Natural killer cell (primary cell): ENCODE results near the gene NODAL. TPM values are rescaled to one million over a fixed set of nuclear protein-coding genes. Genes with fewer than 3 reads are reported as not detected.

Source experiments
- ATAC-seq, 3 donors: fragments of 150-1000 bp in 2 of 3; fragments of 200-7000 bp in 1 of 3; cut with Tn5 transposase; 1 replicate in 1 of 3; 2 replicates in 2 of 3; pipeline ENCODE4 v1.10.0; 2021; ENCODE audit warnings: mild to moderate bottlenecking in 2 of 3, moderate library complexity in 2 of 3
- DNase-seq, 2 donors: peaks; one replicate each; pipeline versions ENCODE4 v3.0.0 to v3.0.0-alpha.2; 2013 to 2021; ENCODE audit warnings: mixed read lengths in 1 of 2
- H3K27ac ChIP-seq: one replicate; pipeline ENCODE4 v1.5.1; 2013; ENCODE audit warnings: mild to moderate bottlenecking, low read length
- H3K27me3 ChIP-seq: one replicate; pipeline ENCODE4 v1.6.1; 2013; ENCODE audit warnings: low read length; ENCODE audit not compliant: control insufficient read depth, insufficient read depth
- H3K36me3 ChIP-seq: one replicate; pipeline ENCODE4 v1.6.1; 2013; ENCODE audit warnings: low read length; ENCODE audit not compliant: control insufficient read depth, insufficient read depth
- H3K4me1 ChIP-seq: one replicate; pipeline ENCODE4 v1.6.1; 2013; ENCODE audit warnings: low read length; ENCODE audit not compliant: control insufficient read depth, insufficient read depth
- H3K4me3 ChIP-seq: one replicate; pipeline ENCODE4 v1.5.1; 2013; ENCODE audit warnings: low read length
- H3K9me3 ChIP-seq: one replicate; pipeline ENCODE4 v1.6.1; 2013; ENCODE audit warnings: low read length; ENCODE audit not compliant: control insufficient read depth, insufficient read depth
- H3K27ac Mint-ChIP-seq, 2 donors: one replicate each; pipeline ENCODE4 v1.8.0; 2022; ENCODE audit warnings: mild to moderate bottlenecking in 2 of 2, mixed read lengths in 2 of 2, moderate library complexity in 1 of 2
- H3K27me3 Mint-ChIP-seq, 2 donors: one replicate each; pipeline ENCODE4 v1.8.0; 2022; ENCODE audit warnings: low read depth in 2 of 2, mixed read lengths in 2 of 2
- H3K36me3 Mint-ChIP-seq: one replicate; pipeline ENCODE4 v1.8.0; 2022; ENCODE audit warnings: mixed read lengths
- H3K4me1 Mint-ChIP-seq, 2 donors: one replicate each; pipeline ENCODE4 v1.8.0; 2022; ENCODE audit warnings: mixed read lengths in 2 of 2
- H3K4me3 Mint-ChIP-seq: one replicate; pipeline ENCODE4 v1.8.0; 2022; ENCODE audit warnings: mild to moderate bottlenecking, moderate library complexity, mixed read lengths
- H3K9me3 Mint-ChIP-seq, 2 donors: one replicate each; pipeline ENCODE4 v1.8.0; 2022; ENCODE audit warnings: mixed read lengths in 2 of 2
- CTCF ChIP-seq: fragments of 200-600 bp; IDR thresholded peaks from one replicate; pipeline ENCODE4 v1.8.0; 2022; ENCODE audit warnings: antibody characterized with exemption
- WGBS: methylation state at CpG from one replicate; pipeline ENCODE4 v1.1.7; 2013; ENCODE audit warnings: missing lambda C conversion rate; ENCODE audit not compliant: insufficient coverage; 5-methylcytosine and 5-hydroxymethylcytosine counted together
- intact Hi-C: fragments of 100-400 bp; cut with micrococcal nuclease; formaldehyde crosslinking; loops from one replicate; pipeline ENCODE4 v1.14.2; 2022
- total RNA-seq, 4 donors: library from RNA; stranded (reverse); fragments of 120-200 nt in 1 of 4; gene quantifications; one replicate each; pipeline versions ENCODE4 v1.2.3 to v1.2.4, GENCODE V29; 2013 to 2022

The NODAL gene
- total RNA-seq, 3 donors from 2014 or later (not counting 1 experiment from before 2014, with no cell fraction given): not detected

- H3K4me1 Mint-ChIP-seq: peaks cover 7 to 17% of the 10 kb centered on the region in 2 donors
- intact Hi-C loops: no loop called here
- no peak for TF ChIP-seq CTCF
- DNase-seq (no peak), ATAC-seq (no peak)
- no peaks in the 10 kb centered on the region for H3K36me3 Mint-ChIP-seq
- Histone ChIP-seq H3K36me3 (no peaks in the 10 kb centered on the region), H3K27me3 (peaks cover 25% of the 10 kb centered on the region), H3K27ac (no peak overlapping the region), H3K9me3 (no peaks in the 10 kb centered on the region), H3K4me3 (no peak overlapping the region), H3K4me1 (peaks cover 14% of the 10 kb centered on the region)
- peaks cover 19 to 22% of the 10 kb centered on the region in 2 donors for H3K27me3 Mint-ChIP-seq
- no peak overlapping the region for H3K27ac Mint-ChIP-seq
- no peaks in the 10 kb centered on the region for H3K9me3 Mint-ChIP-seq
- WGBS: 94% methylated on average over 2 of the region's 4 CpGs
- no peak overlapping the region for H3K4me3 Mint-ChIP-seq
Measured at GRCh38 chr10:70444744-70445143, 3.3 kb upstream of the NODAL start.

GRCh38 chr10:70442332-70442988 is 979 bp upstream of the NODAL start:
- Mint-ChIP-seq H3K4me1 (peaks cover 7 to 17% of the 10 kb centered on the region in 2 donors), H3K27me3 (peaks cover 25 to 29% of the 10 kb centered on the region in 2 donors), H3K27ac (no peak overlapping the region), H3K9me3 (no peaks in the 10 kb centered on the region), H3K36me3 (no peaks in the 10 kb centered on the region), H3K4me3 (no peak overlapping the region)
- Histone ChIP-seq H3K27me3 (peaks cover 27% of the 10 kb centered on the region), H3K36me3 (no peaks in the 10 kb centered on the region), H3K27ac (no peak overlapping the region), H3K4me3 (no peak overlapping the region), H3K4me1 (peaks cover 14% of the 10 kb centered on the region), H3K9me3 (no peaks in the 10 kb centered on the region)
- intact Hi-C loops: no loop called here
- ATAC-seq: no peak
- DNase-seq: no peak
- 89% methylated on average over 6 of the region's 6 CpGs for WGBS
- no peak for TF ChIP-seq CTCF

- no peaks in the 10 kb centered on the region for H3K9me3 Mint-ChIP-seq
- H3K36me3 Mint-ChIP-seq: no peaks in the 10 kb centered on the region
- 28% methylated on average over 12 of the region's 12 CpGs for WGBS
- H3K27me3 Mint-ChIP-seq: peaks cover 25 to 29% of the 10 kb centered on the region in 2 donors
- TF ChIP-seq CTCF: no peak
- Histone ChIP-seq H3K4me3 (no peak overlapping the region), H3K4me1 (peaks cover 14% of the 10 kb centered on the region), H3K27me3 (peaks cover 27% of the 10 kb centered on the region), H3K9me3 (no peaks in the 10 kb centered on the region), H3K36me3 (no peaks in the 10 kb centered on the region), H3K27ac (no peak overlapping the region)
- intact Hi-C loops: no loop called here
- H3K4me1 Mint-ChIP-seq: peaks cover 7 to 17% of the 10 kb centered on the region in 2 donors
- ATAC-seq (no peak), DNase-seq (no peak)
- no peak overlapping the region for H3K27ac Mint-ChIP-seq
- no peak overlapping the region for H3K4me3 Mint-ChIP-seq
Measured at GRCh38 chr10:70441895-70442309, 421 bp upstream of the NODAL start.
